Activated T-cell treated with anti-CD3 and anti-CD28 coated beads, Interleukin-2, amount 50 U/mL, for 24 hours (primary cell): ENCODE data around the gene NFATC1.

Experiments used
- DNase-seq: peaks from one replicate; pipeline ENCODE4 v3.0.0-alpha.2; 2020
- H3K27ac Mint-ChIP-seq: 2 replicates; pipeline ENCODE4 v1.8.0; 2020; ENCODE audit warnings: mild to moderate bottlenecking, mixed read lengths
- H3K27me3 Mint-ChIP-seq: 2 replicates; pipeline ENCODE4 v1.8.0; 2020; ENCODE audit warnings: mixed read lengths
- H3K36me3 Mint-ChIP-seq: 2 replicates; pipeline ENCODE4 v1.8.0; 2020; ENCODE audit warnings: low read depth, mixed read lengths
- H3K4me1 Mint-ChIP-seq: 2 replicates; pipeline ENCODE4 v1.8.0; 2020; ENCODE audit warnings: low read depth, mixed read lengths
- H3K4me3 Mint-ChIP-seq: 2 replicates; pipeline ENCODE4 v1.8.0; 2020; ENCODE audit warnings: mild to moderate bottlenecking, moderate library complexity, mixed read lengths
- H3K9me3 Mint-ChIP-seq: 2 replicates; pipeline ENCODE4 v1.8.0; 2020; ENCODE audit warnings: mixed read lengths

Gene NFATC1

GRCh38 chr18:79549638-79550000 lies 153.9 kb downstream of the NFATC1 start:
- no peak for DNase-seq
- no peaks in the 10 kb centered on the region for H3K4me1 Mint-ChIP-seq
- no peaks in the 10 kb centered on the region for H3K27me3 Mint-ChIP-seq
- no peaks in the 10 kb centered on the region for H3K36me3 Mint-ChIP-seq
- H3K27ac Mint-ChIP-seq = no peak overlapping the region
- H3K9me3 Mint-ChIP-seq = no peaks in the 10 kb centered on the region
- no peak overlapping the region for H3K4me3 Mint-ChIP-seq

GRCh38 chr18:79552140-79552631 lies 156.5 kb downstream of the NFATC1 start:
- H3K36me3 Mint-ChIP-seq = no peaks in the 10 kb centered on the region
- H3K27me3 Mint-ChIP-seq = no peaks in the 10 kb centered on the region

GRCh38 chr18:79552696-79553095 lies 157.0 kb downstream of the NFATC1 start:
- Mint-ChIP-seq H3K4me1 (no peaks in the 10 kb centered on the region), H3K4me3 (no peak overlapping the region)

More at GRCh38 chr18:79552140-79552631, 156.5 kb downstream of the NFATC1 start:
- H3K4me1 Mint-ChIP-seq = no peaks in the 10 kb centered on the region
- H3K4me3 Mint-ChIP-seq = no peak overlapping the region
- no peak overlapping the region for H3K27ac Mint-ChIP-seq
- no peak for DNase-seq
- H3K9me3 Mint-ChIP-seq = no peaks in the 10 kb centered on the region

DNA sequence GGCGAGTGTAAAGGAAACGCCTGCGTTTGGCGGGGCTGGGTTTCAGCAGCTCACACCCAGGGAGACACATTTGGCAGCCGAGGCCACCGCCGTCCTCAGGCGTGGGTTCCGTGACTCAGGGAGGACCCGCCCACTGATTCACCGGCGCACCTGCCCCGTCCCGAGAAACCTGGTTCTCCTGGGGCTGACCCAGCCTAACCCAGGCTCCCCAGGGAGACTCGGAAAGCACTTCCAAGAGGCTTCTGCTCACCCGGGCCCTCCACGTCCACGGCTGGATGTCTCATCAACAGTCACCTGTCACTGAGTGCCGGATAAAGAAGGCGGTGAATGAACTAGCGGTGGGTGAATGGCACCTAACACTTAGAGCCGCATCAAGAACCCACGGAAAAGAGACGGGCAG lies 157.4 kb downstream of the NFATC1 start:
- Mint-ChIP-seq H3K4me3 (no peak overlapping the region), H3K9me3 (no peaks in the 10 kb centered on the region), H3K27me3 (no peaks in the 10 kb centered on the region), H3K36me3 (no peaks in the 10 kb centered on the region), H3K27ac (no peak overlapping the region), H3K4me1 (no peaks in the 10 kb centered on the region)
- DNase-seq = no peak

More at GRCh38 chr18:79552696-79553095, 157.0 kb downstream of the NFATC1 start:
- Mint-ChIP-seq H3K36me3 (no peaks in the 10 kb centered on the region), H3K27me3 (no peaks in the 10 kb centered on the region), H3K9me3 (no peaks in the 10 kb centered on the region), H3K27ac (no peak overlapping the region)
- DNase-seq = no peak

- Mint-ChIP-seq H3K36me3 (no peaks in the 10 kb centered on the region), H3K27me3 (no peaks in the 10 kb centered on the region), H3K27ac (no peak overlapping the region)
These were observed 158.0 kb downstream of the NFATC1 start for GRCh38 chr18:79553696-79554095.

GRCh38 chr18:79554321-79554720 lies 158.6 kb downstream of the NFATC1 start:
- Mint-ChIP-seq H3K36me3 (no peaks in the 10 kb centered on the region), H3K27ac (no peak overlapping the region), H3K4me1 (no peaks in the 10 kb centered on the region), H3K4me3 (no peak overlapping the region), H3K9me3 (no peaks in the 10 kb centered on the region), H3K27me3 (no peaks in the 10 kb centered on the region)
- peak; percentile 11 for DNase-seq

More at GRCh38 chr18:79553696-79554095, 158.0 kb downstream of the NFATC1 start:
- Mint-ChIP-seq H3K4me1 (no peaks in the 10 kb centered on the region), H3K9me3 (no peaks in the 10 kb centered on the region), H3K4me3 (no peak overlapping the region)
- DNase-seq = no peak

DNA sequence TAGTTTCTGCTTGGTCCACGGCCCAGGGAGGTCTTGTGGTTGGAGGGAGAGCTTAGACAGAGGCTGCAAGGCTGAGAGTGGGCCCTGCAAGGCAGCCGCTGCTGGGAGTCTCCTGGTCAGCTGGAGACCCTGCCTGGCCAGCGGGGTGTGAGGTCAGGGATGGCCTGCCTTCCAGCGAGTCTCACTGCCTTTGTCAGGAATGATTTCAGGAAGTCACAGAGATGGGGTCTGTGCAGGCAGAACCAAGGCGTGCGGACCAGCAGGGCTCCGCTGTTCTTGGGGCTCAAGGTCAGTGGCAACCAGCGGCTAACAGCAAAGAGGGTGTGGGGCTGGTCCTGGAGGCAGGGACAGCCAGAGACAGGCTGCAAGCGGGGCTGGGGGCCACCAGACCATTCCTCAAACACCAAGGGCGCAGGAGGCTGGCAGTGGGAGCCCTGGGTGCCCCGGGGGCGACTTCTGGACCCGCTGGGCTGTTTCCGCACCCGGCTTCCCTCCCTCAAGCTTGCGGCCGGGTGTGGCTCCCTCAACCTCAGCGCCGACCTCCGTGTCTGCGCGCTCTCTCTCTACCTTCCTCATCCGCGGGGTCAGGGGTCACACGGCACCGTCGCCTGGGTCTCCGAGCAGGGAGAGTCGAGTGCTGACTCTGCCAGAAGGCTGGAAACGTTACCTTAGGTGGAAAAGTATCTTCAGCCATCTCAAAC lies 159.4 kb downstream of the NFATC1 start:
- Mint-ChIP-seq H3K36me3 (no peaks in the 10 kb centered on the region), H3K4me1 (no peaks in the 10 kb centered on the region), H3K9me3 (no peaks in the 10 kb centered on the region), H3K4me3 (no peak overlapping the region), H3K27me3 (no peaks in the 10 kb centered on the region), H3K27ac (no peak overlapping the region)
- no peak for DNase-seq

DNA sequence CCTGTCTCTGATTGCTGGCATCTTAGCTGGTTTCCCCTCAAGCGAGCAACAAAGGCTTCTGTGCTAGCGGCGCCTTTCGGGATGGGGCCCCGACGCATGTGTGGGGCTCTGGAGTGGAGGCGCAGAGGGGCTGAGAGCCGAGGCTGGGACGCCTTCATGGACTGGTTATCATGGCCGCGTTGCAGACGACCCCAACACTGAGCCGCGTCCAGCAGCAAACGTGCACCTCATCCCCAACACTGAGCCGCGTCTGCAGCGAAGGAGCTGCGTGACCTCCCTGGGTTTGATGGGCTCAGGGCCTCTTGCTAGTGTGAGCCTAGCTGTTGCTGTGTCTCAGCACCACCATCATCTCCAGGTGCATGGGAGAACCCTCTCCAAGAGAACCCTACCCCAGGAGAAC lies 160.2 kb downstream of the NFATC1 start:
- H3K27me3 Mint-ChIP-seq = no peaks in the 10 kb centered on the region
- no peaks in the 10 kb centered on the region for H3K36me3 Mint-ChIP-seq

GRCh38 chr18:79556829-79557585 lies 161.3 kb downstream of the NFATC1 start:
- H3K27me3 Mint-ChIP-seq = no peaks in the 10 kb centered on the region
- peak; percentile 25 for DNase-seq
- H3K4me3 Mint-ChIP-seq = no peak overlapping the region
- no peak overlapping the region for H3K27ac Mint-ChIP-seq
- H3K9me3 Mint-ChIP-seq = no peaks in the 10 kb centered on the region
- no peaks in the 10 kb centered on the region for H3K36me3 Mint-ChIP-seq
- no peaks in the 10 kb centered on the region for H3K4me1 Mint-ChIP-seq

More for the DNA sequence above, 160.2 kb downstream of the NFATC1 start:
- no peak overlapping the region for H3K4me3 Mint-ChIP-seq
- H3K4me1 Mint-ChIP-seq = no peaks in the 10 kb centered on the region
- no peak for DNase-seq
- H3K27ac Mint-ChIP-seq = no peak overlapping the region
- no peaks in the 10 kb centered on the region for H3K9me3 Mint-ChIP-seq

DNA sequence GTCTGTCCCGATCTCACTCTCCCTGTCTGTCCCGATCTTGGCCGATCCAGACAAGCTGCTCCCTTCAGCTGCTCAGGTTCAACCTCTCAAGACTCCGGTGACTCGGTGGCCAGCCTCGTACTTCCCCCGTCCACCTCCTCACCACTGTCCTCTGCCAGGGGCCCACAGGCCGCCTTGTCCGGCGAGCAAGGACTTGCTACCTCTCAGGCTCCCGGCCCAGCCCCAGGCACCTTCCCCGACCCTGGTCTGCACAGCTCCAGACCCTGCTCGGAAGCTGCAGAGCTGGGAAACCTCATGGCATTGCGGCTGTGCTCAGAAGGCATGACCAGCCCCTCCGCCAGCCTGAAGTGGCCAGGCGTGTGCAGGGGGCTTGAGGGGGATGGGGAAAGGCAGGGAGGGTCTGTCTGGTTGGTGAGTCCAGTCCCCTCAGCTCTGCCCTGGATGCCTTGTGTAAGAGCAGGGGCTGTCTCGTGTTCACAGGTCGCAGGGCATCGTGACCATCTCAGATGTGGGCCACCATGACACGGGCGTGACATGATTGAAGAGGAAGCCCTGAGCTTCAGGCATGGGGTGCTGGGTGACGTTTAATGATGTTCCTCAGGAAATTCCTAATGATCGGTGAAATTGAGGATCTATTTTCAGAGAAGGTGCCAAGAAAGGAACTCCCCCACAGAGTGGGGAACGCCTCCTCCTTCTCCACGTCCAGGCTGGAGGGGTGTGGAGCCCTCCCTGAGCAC lies 162.6 kb downstream of the NFATC1 start:
- Mint-ChIP-seq H3K4me3 (no peak overlapping the region), H3K27me3 (no peaks in the 10 kb centered on the region), H3K27ac (no peak overlapping the region), H3K9me3 (no peaks in the 10 kb centered on the region), H3K4me1 (no peaks in the 10 kb centered on the region), H3K36me3 (no peaks in the 10 kb centered on the region)
- peak; percentile 12 for DNase-seq

DNA sequence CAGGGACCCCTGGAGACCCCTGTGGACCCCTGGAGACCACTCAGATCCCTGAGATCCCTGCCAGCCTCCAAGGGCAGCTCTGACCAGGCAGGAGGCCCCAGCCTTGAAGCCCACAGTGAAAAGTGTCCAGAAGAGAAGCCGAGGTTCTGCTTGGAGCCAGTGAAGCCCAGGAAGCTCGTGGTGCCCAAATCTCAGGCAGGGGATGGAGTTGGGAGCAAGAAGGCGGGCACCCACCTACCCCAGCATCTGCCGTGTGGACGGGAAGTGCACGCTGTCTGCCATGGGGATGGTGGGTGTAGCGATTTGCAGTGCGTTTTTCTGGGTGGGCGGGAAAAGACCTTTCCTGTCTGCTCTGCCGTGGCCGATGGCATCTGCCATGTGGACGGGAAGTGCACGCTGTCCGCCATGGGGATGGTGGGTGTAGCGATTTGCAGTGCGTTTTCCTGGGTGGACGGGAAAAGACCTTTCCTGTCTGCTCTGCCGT lies 163.2 kb downstream of the NFATC1 start:
- H3K27me3 Mint-ChIP-seq = no peaks in the 10 kb centered on the region
- H3K27ac Mint-ChIP-seq = no peak overlapping the region
- H3K4me3 Mint-ChIP-seq = no peak overlapping the region
- no peaks in the 10 kb centered on the region for H3K9me3 Mint-ChIP-seq
- H3K36me3 Mint-ChIP-seq = no peaks in the 10 kb centered on the region
- H3K4me1 Mint-ChIP-seq = no peaks in the 10 kb centered on the region
- DNase-seq = no peak

GRCh38 chr18:79559436-79559835 lies 163.7 kb downstream of the NFATC1 start:
- no peaks in the 10 kb centered on the region for H3K27me3 Mint-ChIP-seq
- H3K4me3 Mint-ChIP-seq = no peak overlapping the region
- no peaks in the 10 kb centered on the region for H3K9me3 Mint-ChIP-seq
- no peak for DNase-seq
- no peaks in the 10 kb centered on the region for H3K36me3 Mint-ChIP-seq
- no peak overlapping the region for H3K27ac Mint-ChIP-seq
- H3K4me1 Mint-ChIP-seq = no peaks in the 10 kb centered on the region

GRCh38 chr18:79560042-79560860 lies 164.5 kb downstream of the NFATC1 start:
- H3K9me3 Mint-ChIP-seq = no peaks in the 10 kb centered on the region
- DNase-seq = no peak
- no peak overlapping the region for H3K27ac Mint-ChIP-seq
- no peaks in the 10 kb centered on the region for H3K27me3 Mint-ChIP-seq
- H3K36me3 Mint-ChIP-seq = no peaks in the 10 kb centered on the region
- H3K4me1 Mint-ChIP-seq = no peaks in the 10 kb centered on the region
- no peak overlapping the region for H3K4me3 Mint-ChIP-seq

DNA sequence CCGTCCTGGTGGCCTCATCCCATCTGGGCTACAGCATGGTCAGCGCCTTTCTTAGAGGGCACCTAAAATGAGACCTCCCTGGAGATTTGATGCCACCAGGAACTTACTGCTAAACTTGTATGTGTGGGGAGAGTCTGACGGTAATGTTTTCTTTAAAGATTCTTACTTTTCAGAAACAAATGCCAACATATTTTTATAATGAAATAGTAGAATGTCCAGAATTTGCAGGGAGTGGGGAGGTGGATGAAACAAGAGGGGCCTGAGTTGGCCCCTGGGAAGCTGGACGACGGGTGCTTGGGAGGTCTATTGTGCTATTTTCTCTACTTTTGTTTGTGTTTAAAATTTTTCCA lies 165.1 kb downstream of the NFATC1 start:
- Mint-ChIP-seq H3K27me3 (no peaks in the 10 kb centered on the region), H3K4me1 (no peaks in the 10 kb centered on the region), H3K4me3 (no peak overlapping the region), H3K27ac (no peak overlapping the region), H3K36me3 (no peaks in the 10 kb centered on the region), H3K9me3 (no peaks in the 10 kb centered on the region)
- DNase-seq = no peak
